ENCODE results near the gene MAGEA8.

DNA sequence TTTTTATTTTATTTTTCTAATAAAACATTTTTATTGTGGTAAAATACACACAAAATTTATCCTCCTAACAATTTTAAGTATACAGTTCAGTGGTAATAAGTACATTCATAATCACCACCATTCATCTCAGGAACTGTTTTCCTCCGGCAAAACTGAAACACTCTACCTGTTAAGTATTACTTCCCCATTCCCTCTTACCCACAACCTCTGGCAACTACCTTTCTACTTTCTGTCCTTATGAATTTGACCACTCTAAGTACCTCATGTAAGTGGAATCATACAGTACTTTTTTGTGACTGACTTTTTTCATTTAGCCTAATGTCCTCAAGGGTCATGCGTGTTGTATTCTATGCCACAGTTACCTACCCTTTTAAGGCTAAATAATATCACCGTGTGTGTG lies 27.3 kb downstream of the MAGEA8 start:
- TF ChIP-seq, protein P1, sequence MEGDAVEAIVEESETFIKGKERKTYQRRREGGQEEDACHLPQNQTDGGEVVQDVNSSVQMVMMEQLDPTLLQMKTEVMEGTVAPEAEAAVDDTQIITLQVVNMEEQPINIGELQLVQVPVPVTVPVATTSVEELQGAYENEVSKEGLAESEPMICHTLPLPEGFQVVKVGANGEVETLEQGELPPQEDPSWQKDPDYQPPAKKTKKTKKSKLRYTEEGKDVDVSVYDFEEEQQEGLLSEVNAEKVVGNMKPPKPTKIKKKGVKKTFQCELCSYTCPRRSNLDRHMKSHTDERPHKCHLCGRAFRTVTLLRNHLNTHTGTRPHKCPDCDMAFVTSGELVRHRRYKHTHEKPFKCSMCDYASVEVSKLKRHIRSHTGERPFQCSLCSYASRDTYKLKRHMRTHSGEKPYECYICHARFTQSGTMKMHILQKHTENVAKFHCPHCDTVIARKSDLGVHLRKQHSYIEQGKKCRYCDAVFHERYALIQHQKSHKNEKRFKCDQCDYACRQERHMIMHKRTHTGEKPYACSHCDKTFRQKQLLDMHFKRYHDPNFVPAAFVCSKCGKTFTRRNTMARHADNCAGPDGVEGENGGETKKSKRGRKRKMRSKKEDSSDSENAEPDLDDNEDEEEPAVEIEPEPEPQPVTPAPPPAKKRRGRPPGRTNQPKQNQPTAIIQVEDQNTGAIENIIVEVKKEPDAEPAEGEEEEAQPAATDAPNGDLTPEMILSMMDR (conservative IDR thresholded peaks at IDR 0.05 in 1 of 2, IDR thresholded peaks at IDR 0.05 in 1 of 2; ENCODE audit: low read depth in 1 of 2, low read length in 2 of 2) = no peak
- TF ChIP-seq EZH2 (IDR thresholded peaks at IDR 0.05; ENCODE audit: low read length, missing control alignments) = no peak
